C4-2B (cell line): ENCODE data around the gene PLA2R1.

Source experiments
- H3K27ac ChIP-seq: fragments of 450-650 bp; 2 replicates; pipeline ENCODE4 v1.5.1; 2017
- CTCF ChIP-seq: fragments of 450-650 bp; conservative IDR thresholded peaks from 2 replicates; pipeline ENCODE4 v1.5.1; 2017; ENCODE audit warnings: mild to moderate bottlenecking
- ZFX ChIP-seq: fragments of 450-650 bp; IDR thresholded peaks from 2 replicates; pipeline ENCODE4 v1.6.1; 2017

The PLA2R1 gene

GRCh38 chr2:159961451-159961850, 101.0 kb downstream of the PLA2R1 start:
- TF ChIP-seq CTCF (no peak), ZFX (no peak)
- no peak overlapping the region for H3K27ac ChIP-seq

DNA sequence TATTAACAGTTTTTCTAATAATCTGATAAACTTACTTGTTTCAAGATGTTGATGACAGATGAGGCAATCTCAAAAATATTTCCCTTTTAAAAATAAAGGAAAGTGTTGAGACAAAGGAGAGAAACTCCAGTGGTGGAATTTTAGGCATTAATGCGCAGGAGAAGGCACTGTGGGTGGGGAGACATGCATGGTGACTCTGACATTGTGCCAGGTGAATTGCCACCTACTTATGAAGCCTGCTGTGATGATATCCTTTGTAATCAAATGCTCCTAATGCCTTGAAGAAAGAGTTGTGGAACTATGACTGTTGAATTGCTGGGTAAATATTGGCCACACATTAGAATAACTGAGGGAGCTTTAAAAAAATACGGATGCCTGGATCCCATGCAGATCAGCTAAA, 101.4 kb downstream of the PLA2R1 start:
- H3K27ac ChIP-seq, result no peak overlapping the region

DNA sequence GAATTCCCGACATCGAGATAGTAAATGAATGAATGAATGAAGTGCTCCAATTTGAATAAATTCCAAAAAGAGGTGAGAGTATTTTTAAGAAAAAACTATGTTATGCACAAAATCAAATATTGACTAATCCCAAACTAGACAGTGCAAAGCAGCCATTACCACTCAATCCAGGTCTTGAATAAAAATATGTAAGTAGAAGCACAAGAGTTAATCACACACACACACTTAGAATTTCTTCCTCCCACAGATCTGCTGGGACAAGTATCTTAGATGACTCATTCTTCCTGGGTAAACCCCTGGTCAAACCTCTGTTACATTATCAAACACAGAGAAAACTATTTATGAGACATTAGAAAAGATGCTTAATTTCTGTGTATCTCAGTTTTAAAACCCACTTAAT, 102.0 kb downstream of the PLA2R1 start:
- TF ChIP-seq CTCF (no peak), ZFX (no peak)
- no peak overlapping the region for H3K27ac ChIP-seq

More for the DNA sequence above, 101.4 kb downstream of the PLA2R1 start:
- TF ChIP-seq ZFX, result no peak
- TF ChIP-seq CTCF, result no peak

- H3K27ac ChIP-seq, result no peak overlapping the region
- TF ChIP-seq ZFX (no peak), CTCF (no peak)
Measured at GRCh38 chr2:159959136-159959535, 103.3 kb downstream of the PLA2R1 start.

GRCh38 chr2:159953136-159953823, 109.1 kb downstream of the PLA2R1 start:
- TF ChIP-seq ZFX, result no peak
- no peak for TF ChIP-seq CTCF

GRCh38 chr2:159946326-159946999, 116.0 kb downstream of the PLA2R1 start:
- no peak for TF ChIP-seq CTCF
- no peak for TF ChIP-seq ZFX
- H3K27ac ChIP-seq, result no peak overlapping the region

More at GRCh38 chr2:159953136-159953823, 109.1 kb downstream of the PLA2R1 start:
- H3K27ac ChIP-seq, result no peak overlapping the region

GRCh38 chr2:159944874-159945273, 117.5 kb downstream of the PLA2R1 start:
- H3K27ac ChIP-seq, result no peak overlapping the region
- TF ChIP-seq ZFX, result no peak
- TF ChIP-seq CTCF, result no peak
